Measurements from ENCODE around the gene PRAMEF26. TPM values are rescaled to one million over a fixed set of nuclear protein-coding genes. Genes with fewer than 3 reads are reported as not detected.
"Not testable (repeated sequence)": the region's sequence is repeated elsewhere in the genome, so short reads cannot be mapped to it uniquely, and the experiment has no call there.

The PRAMEF26 gene
- not detected in 2 replicates for polyA plus RNA-seq
- not detected in 2 replicates for polyA minus RNA-seq

DNA sequence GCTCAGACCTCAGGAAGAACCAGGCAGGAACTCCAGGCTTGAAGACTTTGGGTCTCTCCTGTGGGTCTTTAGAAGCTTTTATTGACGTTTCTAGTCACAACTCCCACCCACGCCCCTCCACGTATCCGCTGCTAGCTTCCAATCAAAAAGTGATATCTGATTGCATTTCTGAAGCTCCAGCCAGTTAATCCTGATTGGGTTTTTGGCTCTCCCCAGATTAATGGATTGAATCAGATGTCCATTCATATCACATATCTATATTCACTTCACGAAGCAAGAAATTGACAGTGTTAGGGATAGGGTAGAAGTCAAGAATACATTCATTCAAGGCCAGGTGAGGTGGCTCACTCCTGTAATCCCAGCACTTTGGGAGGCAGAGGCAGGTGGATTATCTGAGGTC lies at the start of gene PRAMEF26:
Gene PRAMEF26, minus strand, starts transcription at position 101 of the 400 bp plus-strand sequence. CDS start 2,914 bp downstream, outside the sequence.
- not testable (repeated sequence) for H3K4me2 ChIP-seq (ENCODE audit: low read length); H3K4me3 ChIP-seq (ENCODE audit: low read length); H3K9ac ChIP-seq (ENCODE audit: low read length); H3K79me2 ChIP-seq (replicated peaks; ENCODE audit: insufficient read depth, low read length); H3K36me3 ChIP-seq (ENCODE audit: insufficient read depth, low read length); H3F3A ChIP-seq (ENCODE audit: insufficient read depth, low read length, poor library complexity, severe bottlenecking); H3K9me2 ChIP-seq (ENCODE audit: insufficient read depth, low read length); H4K20me1 ChIP-seq (ENCODE audit: insufficient read depth); H3K9me3 ChIP-seq (ENCODE audit: low read length); H2AFZ ChIP-seq (ENCODE audit: low read depth, low read length); H3K27ac ChIP-seq (ENCODE audit: low read length); H3K27me3 ChIP-seq (ENCODE audit: insufficient read depth, low read depth, low read length)

- H3K9me2 ChIP-seq (ENCODE audit: insufficient read depth, low read length); H3K36me3 ChIP-seq (ENCODE audit: insufficient read depth, low read length); H4K20me1 ChIP-seq (ENCODE audit: insufficient read depth); H2AFZ ChIP-seq (ENCODE audit: low read depth, low read length); H3K9me3 ChIP-seq (ENCODE audit: low read length); H3F3A ChIP-seq (ENCODE audit: insufficient read depth, low read length, poor library complexity, severe bottlenecking); H3K4me2 ChIP-seq (ENCODE audit: low read length); H3K79me2 ChIP-seq (replicated peaks; ENCODE audit: insufficient read depth, low read length); H3K27ac ChIP-seq (ENCODE audit: low read length); H3K4me3 ChIP-seq (ENCODE audit: low read length); H3K27me3 ChIP-seq (ENCODE audit: insufficient read depth, low read depth, low read length); H3K9ac ChIP-seq (ENCODE audit: low read length): not testable (repeated sequence)
Measured at GRCh38 chr1:13201309-13201708, 45.5 kb upstream of the PRAMEF26 start, which contains the start of gene PRAMEF13. TSS of gene PRAMEF13 (minus strand) at chr1:13201409. CDS start at chr1:13199589, 1,820 bp downstream.

- not testable (repeated sequence) for H3K9me3 ChIP-seq (ENCODE audit: low read length); H3K4me2 ChIP-seq (ENCODE audit: low read length); H3K9me2 ChIP-seq (ENCODE audit: insufficient read depth, low read length); H4K20me1 ChIP-seq (ENCODE audit: insufficient read depth); H3K36me3 ChIP-seq (ENCODE audit: insufficient read depth, low read length); H3K27ac ChIP-seq (ENCODE audit: low read length); H3F3A ChIP-seq (ENCODE audit: insufficient read depth, low read length, poor library complexity, severe bottlenecking); H3K27me3 ChIP-seq (ENCODE audit: insufficient read depth, low read depth, low read length); H3K79me2 ChIP-seq (replicated peaks; ENCODE audit: insufficient read depth, low read length); H3K4me3 ChIP-seq (ENCODE audit: low read length); H2AFZ ChIP-seq (ENCODE audit: low read depth, low read length); H3K9ac ChIP-seq (ENCODE audit: low read length)
Measured at GRCh38 chr1:13171548-13171947, 15.7 kb upstream of the PRAMEF26 start, which contains the start of gene PRAMEF9. TSS of gene PRAMEF9 (plus strand) at chr1:13171848. CDS start at chr1:13175281, 3,433 bp downstream.

DNA sequence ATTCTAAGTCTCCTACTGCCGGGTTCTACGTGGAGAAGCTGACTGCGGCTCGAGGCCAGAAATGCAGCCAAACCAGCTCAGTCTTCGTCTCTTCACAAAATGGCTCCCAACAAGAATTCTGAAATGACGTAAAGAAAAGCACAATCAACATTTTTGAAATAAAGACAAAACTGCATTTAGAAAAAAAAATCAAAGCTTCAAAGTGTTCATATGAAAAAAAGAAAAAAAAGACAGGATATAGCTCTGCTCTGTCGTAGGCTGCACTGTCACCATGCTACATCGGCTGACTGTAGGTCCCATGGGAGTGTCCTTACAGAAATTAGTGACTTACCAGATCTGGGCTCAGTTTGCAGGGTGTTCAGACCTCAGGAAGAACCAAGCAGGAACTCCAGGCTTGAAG lies 9.7 kb upstream of the PRAMEF26 start, which contains the start of gene HNRNPCL4:
Gene HNRNPCL4, minus strand, starts transcription at position 101 of the 400 bp plus-strand sequence. CDS start 164 bp downstream, outside the sequence.
- not testable (repeated sequence) for H3K27ac ChIP-seq (ENCODE audit: low read length); H3F3A ChIP-seq (ENCODE audit: insufficient read depth, low read length, poor library complexity, severe bottlenecking); H4K20me1 ChIP-seq (ENCODE audit: insufficient read depth); H3K9ac ChIP-seq (ENCODE audit: low read length); H3K4me3 ChIP-seq (ENCODE audit: low read length); H3K27me3 ChIP-seq (ENCODE audit: insufficient read depth, low read depth, low read length); H3K9me3 ChIP-seq (ENCODE audit: low read length); H3K36me3 ChIP-seq (ENCODE audit: insufficient read depth, low read length); H3K79me2 ChIP-seq (replicated peaks; ENCODE audit: insufficient read depth, low read length); H2AFZ ChIP-seq (ENCODE audit: low read depth, low read length); H3K4me2 ChIP-seq (ENCODE audit: low read length); H3K9me2 ChIP-seq (ENCODE audit: insufficient read depth, low read length)

DNA sequence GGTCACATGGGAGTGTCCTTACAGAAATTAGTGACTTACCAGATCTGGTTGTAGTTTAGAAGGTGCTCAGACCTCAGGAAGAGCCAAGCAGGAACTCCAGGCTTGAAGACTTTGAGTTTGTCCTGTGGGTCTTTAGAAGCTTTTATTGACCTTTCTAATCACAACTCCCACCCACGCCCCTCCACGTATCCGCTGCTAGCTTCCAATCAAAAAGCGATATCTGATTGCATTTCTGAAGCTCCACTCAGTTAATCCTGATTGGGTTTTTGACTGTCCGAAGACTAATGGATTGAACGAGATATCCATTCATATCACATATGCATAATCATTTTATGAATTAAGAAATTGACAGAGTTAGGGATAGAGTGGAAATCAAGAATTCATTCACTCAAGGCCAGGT lies 39.1 kb downstream of the PRAMEF26 start, which contains the start of gene HNRNPCL2:
Gene HNRNPCL2, minus strand, starts transcription at position 101 of the 400 bp plus-strand sequence. CDS start 454 bp downstream, outside the sequence.
- not testable (repeated sequence) for H3K9me2 ChIP-seq (ENCODE audit: insufficient read depth, low read length); H3F3A ChIP-seq (ENCODE audit: insufficient read depth, low read length, poor library complexity, severe bottlenecking); H3K36me3 ChIP-seq (ENCODE audit: insufficient read depth, low read length); H3K79me2 ChIP-seq (replicated peaks; ENCODE audit: insufficient read depth, low read length); H3K27me3 ChIP-seq (ENCODE audit: insufficient read depth, low read depth, low read length); H2AFZ ChIP-seq (ENCODE audit: low read depth, low read length); H4K20me1 ChIP-seq (ENCODE audit: insufficient read depth); H3K4me3 ChIP-seq (ENCODE audit: low read length); H3K27ac ChIP-seq (ENCODE audit: low read length); H3K4me2 ChIP-seq (ENCODE audit: low read length); H3K9ac ChIP-seq (ENCODE audit: low read length); H3K9me3 ChIP-seq (ENCODE audit: low read length)

Other genes starting within 250 kb of the PRAMEF26 start
- not detected in 2 replicates for gene PRAMEF7, start 239.4 kb downstream of the PRAMEF26 start, polyA plus RNA-seq
- not detected in 2 replicates for gene PRAMEF6, start 208.4 kb downstream of the PRAMEF26 start, polyA plus RNA-seq
- not detected in 2 replicates for gene PRAMEF27, start 99.4 kb downstream of the PRAMEF26 start, polyA plus RNA-seq
- gene HNRNPCL3, start 95.2 kb downstream of the PRAMEF26 start, polyA plus RNA-seq = not detected in 2 replicates
- gene PRAMEF25, start 85.2 kb downstream of the PRAMEF26 start, polyA plus RNA-seq = not detected in 2 replicates
- not detected in 2 replicates for gene HNRNPCL2, start 39.2 kb downstream of the PRAMEF26 start, polyA plus RNA-seq
- not detected in 2 replicates for gene HNRNPCL4, start 9.6 kb upstream of the PRAMEF26 start, polyA plus RNA-seq
- not detected in 2 replicates for gene PRAMEF9, start 15.8 kb upstream of the PRAMEF26 start, polyA plus RNA-seq
- gene PRAMEF13, start 45.4 kb upstream of the PRAMEF26 start, polyA plus RNA-seq = not detected in 2 replicates
- gene PRAMEF18, start 70.1 kb upstream of the PRAMEF26 start, polyA plus RNA-seq = not detected in 2 replicates
- gene PRAMEF5, start 98.2 kb upstream of the PRAMEF26 start, polyA plus RNA-seq = not detected in 2 replicates
- not detected in 2 replicates for gene PRAMEF8, start 129.1 kb upstream of the PRAMEF26 start, polyA plus RNA-seq
- not detected in 2 replicates for gene PRAMEF33, start 147.5 kb upstream of the PRAMEF26 start, polyA plus RNA-seq
- not detected in 2 replicates for gene PRAMEF15, start 159.6 kb upstream of the PRAMEF26 start, polyA plus RNA-seq
- gene PRAMEF14, start 191.1 kb upstream of the PRAMEF26 start, polyA plus RNA-seq = not detected in 2 replicates
- gene PRAMEF19, start 215.9 kb upstream of the PRAMEF26 start, polyA plus RNA-seq = not detected in 2 replicates
- not detected in 2 replicates for gene PRAMEF17, start 233.6 kb upstream of the PRAMEF26 start, polyA plus RNA-seq